DND-41 (cell line): Measurements from ENCODE around the gene ACOT12.

ENCODE experiments used
- ATAC-seq: fragments of 200-7000 bp; cut with Tn5 transposase; 3 replicates; pipeline ENCODE4 v1.9.1; 2021; ENCODE audit warnings: low read depth; ENCODE audit not compliant: insufficient read depth
- DNase-seq: peaks from one replicate; pipeline ENCODE4 v3.0.0-alpha.2; 2020
- H2AFZ ChIP-seq: 2 replicates; pipeline ENCODE4 v1.6.0; 2012; ENCODE audit warnings: low read depth, low read length
- H3K27ac ChIP-seq: 2 replicates; pipeline ENCODE4 v1.5.1; 2012; ENCODE audit warnings: low read length, inconsistent platforms
- H3K27me3 ChIP-seq: fragments of 200-600 bp; sonication (generic); 2 replicates; pipeline ENCODE4 v1.6.0; 2012; ENCODE audit warnings: low read length, mild to moderate bottlenecking, inconsistent platforms; ENCODE audit not compliant: insufficient read depth, poor library complexity
- H3K36me3 ChIP-seq: 2 replicates; pipeline ENCODE4 v1.5.1; 2012; ENCODE audit warnings: low read length, inconsistent platforms; ENCODE audit not compliant: insufficient read depth
- H3K4me1 ChIP-seq: 2 replicates; pipeline ENCODE4 v1.5.1; 2012; ENCODE audit warnings: mild to moderate bottlenecking, low read length; ENCODE audit not compliant: insufficient read depth
- H3K4me2 ChIP-seq: 2 replicates; pipeline ENCODE4 v1.6.0; 2012; ENCODE audit warnings: mild to moderate bottlenecking, moderate library complexity, low read length, inconsistent platforms; ENCODE audit not compliant: insufficient read depth
- H3K4me3 ChIP-seq, 2 experiments: fragments of 200-600 bp in 1 of 2; shearing (Covaris generic) in 1 of 2; 2 replicates each; pipeline ENCODE4 v1.5.1; 2012 to 2016; ENCODE audit warnings: inconsistent platforms in 2 of 2, low read length in 2 of 2, mild to moderate bottlenecking in 2 of 2, low read depth in 1 of 2, moderate library complexity in 1 of 2
- H3K79me2 ChIP-seq: 2 replicates; pipeline ENCODE4 v1.6.0; 2012; ENCODE audit warnings: low read length, inconsistent platforms; ENCODE audit not compliant: insufficient read depth
- H3K9ac ChIP-seq: 2 replicates; pipeline ENCODE4 v1.6.0; 2012; ENCODE audit warnings: low read depth, mild to moderate bottlenecking, inconsistent platforms, low read length, moderate library complexity
- H3K9me3 ChIP-seq: 2 replicates; pipeline ENCODE4 v1.5.1; 2012; ENCODE audit warnings: low read length, moderate library complexity, mild to moderate bottlenecking, inconsistent platforms; ENCODE audit not compliant: insufficient read depth, severe bottlenecking
- H4K20me1 ChIP-seq: 2 replicates; pipeline ENCODE4 v1.6.0; 2012; ENCODE audit warnings: low read length; ENCODE audit not compliant: insufficient read depth
- CTCF ChIP-seq: IDR thresholded peaks from 2 replicates; pipeline ENCODE4 v1.5.1; 2012; ENCODE audit warnings: borderline replicate concordance, low read length, moderate library complexity, mild to moderate bottlenecking; ENCODE audit not compliant: poor library complexity, severe bottlenecking; ENCODE audit errors: extremely low read depth
- EZH2 ChIP-seq: IDR thresholded peaks from 3 replicates; pipeline ENCODE4 v1.6.1; 2012; ENCODE audit warnings: borderline replicate concordance, low read depth, mild to moderate bottlenecking, moderate library complexity, low read length, inconsistent platforms; ENCODE audit not compliant: severe bottlenecking

ACOT12 gene

GRCh38 chr5:81315336-81315735, 78.6 kb downstream of the ACOT12 start:
- Histone ChIP-seq H3K27ac (no peak overlapping the region), H3K9me3 (no peaks in the 10 kb centered on the region), H3K27me3 (no peaks in the 10 kb centered on the region), H3K4me1 (no peaks in the 10 kb centered on the region), H3K36me3 (peaks cover 31% of the 10 kb centered on the region; the same call in 1 of the 2 replicates), H3K4me2 (no peak overlapping the region), H3K9ac (no peak overlapping the region), H4K20me1 (no peaks in the 10 kb centered on the region), H2AFZ (no peak overlapping the region), H3K79me2 (no peaks in the 10 kb centered on the region), H3K4me3 (no peak overlapping the region)
- DNase-seq (no peak), ATAC-seq (no peak)
- TF ChIP-seq EZH2: no peak
- TF ChIP-seq CTCF: no peak

GRCh38 chr5:81314581-81314980, 79.4 kb downstream of the ACOT12 start:
- H3K79me2 ChIP-seq: no peaks in the 10 kb centered on the region
- H3K9ac ChIP-seq: no peak overlapping the region
- H3K27me3 ChIP-seq: no peaks in the 10 kb centered on the region
- no peaks in the 10 kb centered on the region for H4K20me1 ChIP-seq
- DNase-seq (no peak), ATAC-seq (no peak)
- TF ChIP-seq EZH2 (no peak), CTCF (no peak)
- H3K4me2 ChIP-seq: no peak overlapping the region
- no peaks in the 10 kb centered on the region for H3K4me1 ChIP-seq
- H3K9me3 ChIP-seq: no peaks in the 10 kb centered on the region
- H3K27ac ChIP-seq: no peak overlapping the region
- no peak overlapping the region for H3K4me3 ChIP-seq
- H3K36me3 ChIP-seq: peaks cover 33% of the 10 kb centered on the region; the same call in 1 of the 2 replicates
- H2AFZ ChIP-seq: no peak overlapping the region

GRCh38 chr5:81313686-81314085, 80.2 kb downstream of the ACOT12 start:
- no peak for DNase-seq
- H4K20me1 ChIP-seq: no peaks in the 10 kb centered on the region
- no peaks in the 10 kb centered on the region for H3K4me1 ChIP-seq
- no peak overlapping the region for H3K4me3 ChIP-seq
- no peak for ATAC-seq
- H3K27ac ChIP-seq: no peak overlapping the region
- TF ChIP-seq EZH2: no peak
- TF ChIP-seq CTCF: no peak
- no peaks in the 10 kb centered on the region for H3K79me2 ChIP-seq
- H3K27me3 ChIP-seq: no peaks in the 10 kb centered on the region
- H3K9me3 ChIP-seq: no peaks in the 10 kb centered on the region
- H3K36me3 ChIP-seq: peaks cover 41% of the 10 kb centered on the region; the same call in 1 of the 2 replicates
- no peak overlapping the region for H3K9ac ChIP-seq
- H2AFZ ChIP-seq: no peak overlapping the region
- H3K4me2 ChIP-seq: no peak overlapping the region

GRCh38 chr5:81313278-81313677, 80.7 kb downstream of the ACOT12 start:
- H3K36me3 ChIP-seq: peaks cover 41% of the 10 kb centered on the region; the same call in 1 of the 2 replicates
- no peak overlapping the region for H3K4me3 ChIP-seq
- H3K4me1 ChIP-seq: no peaks in the 10 kb centered on the region
- ATAC-seq (no peak), DNase-seq (no peak)
- H3K79me2 ChIP-seq: no peaks in the 10 kb centered on the region
- H3K9ac ChIP-seq: no peak overlapping the region
- no peak overlapping the region for H3K27ac ChIP-seq
- H4K20me1 ChIP-seq: no peaks in the 10 kb centered on the region
- H3K9me3 ChIP-seq: no peaks in the 10 kb centered on the region
- no peak overlapping the region for H3K4me2 ChIP-seq
- no peaks in the 10 kb centered on the region for H3K27me3 ChIP-seq
- TF ChIP-seq EZH2 (no peak), CTCF (no peak)
- H2AFZ ChIP-seq: no peak overlapping the region
